ENCODE measurements around the gene HELZ.

DNA sequence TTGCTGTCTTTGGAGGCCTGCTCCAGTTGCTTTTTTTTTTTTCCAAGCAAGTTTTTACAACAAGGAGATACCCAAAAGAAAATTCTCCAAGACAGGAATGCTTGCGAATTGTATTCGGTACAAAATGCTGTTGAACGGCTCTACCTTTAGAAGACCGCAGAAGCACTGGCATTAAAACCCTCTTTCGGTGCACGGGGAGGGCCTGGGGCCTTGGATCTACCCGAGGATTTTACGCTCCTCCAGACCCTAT, 1.3 kb upstream of the HELZ start:
- no peak for TF ChIP-seq YY1 (IDR thresholded peaks at IDR 0.05; ENCODE audit: insufficient read depth, insufficient read length)
- no peak for TF ChIP-seq ZNF274 (IDR thresholded peaks at IDR 0.05; ENCODE audit: low read depth, low read length)

Data from NT2/D1 (cell line).